ENCODE measurements around the gene KDM4B. TPM values are rescaled to one million over a fixed set of nuclear protein-coding genes. Genes with fewer than 3 reads are reported as not detected.

Gene KDM4B
- polyA plus RNA-seq, 1 of the 3 experiments (the other 2 are of a cell fraction): 12.2 TPM

- peaks cover 46% of the 10 kb centered on the region for H4K20me1 ChIP-seq (ENCODE audit: insufficient read depth)
- H3K79me2 ChIP-seq (ENCODE audit: insufficient read depth): peaks cover 98% of the 10 kb centered on the region
- H3K9me3 ChIP-seq: no peaks in the 10 kb centered on the region
- H2AFZ ChIP-seq (ENCODE audit: low read depth): no peak overlapping the region
- peaks cover 33 to 37% of the 10 kb centered on the region in 2 experiments for H3K4me1 ChIP-seq (ENCODE audit: control insufficient read depth in 1 of 2, insufficient read depth in 2 of 2, low read depth in 1 of 2, low read length in 1 of 2)
- H3K9me2 ChIP-seq: no peaks in the 10 kb centered on the region
- ChIA-PET CTCF (interaction anchor here (1.0 to 4.7 kb wide), 4 partner anchors 9 to 54 kb away, joined by 3 to 34 read pairs (median 10); no protein-coding TSS in a partner anchor), POLR2A (no interaction called here)
- TF ChIP-seq USF1 (IDR thresholded peaks at IDR 0.05; ENCODE audit: borderline replicate concordance, low read depth) (no peak), MXI1 (IDR thresholded peaks at IDR 0.05; ENCODE audit: low read depth, low read length) (0 out of 2 replicates have a peak, but pooled peaks have one; percentile 30), MEF2A (IDR thresholded peaks at IDR 0.05; ENCODE audit: borderline replicate concordance, low read depth) (no peak), CTCF (IDR thresholded peaks at IDR 0.05) (peak; percentile 35; the same call in 1 of the 2 replicates)
- no peaks in the 10 kb centered on the region for H3K36me3 ChIP-seq (replicated peaks in 1 of 2; ENCODE audit: control insufficient read depth in 1 of 2, insufficient read depth in 2 of 2, low read length in 1 of 2)
- H3K9ac ChIP-seq: peak overlapping the region; percentile 29; the same call in 1 of the 2 replicates
- H3K27me3 ChIP-seq (ENCODE audit: insufficient read depth): no peaks in the 10 kb centered on the region
- DNase-seq: peak; percentile 47
- H3K4me2 ChIP-seq: peak overlapping the region; percentile 84
- H3K4me3 ChIP-seq (ENCODE audit: low read depth in 2 of 2, low read length in 1 of 2): no peak overlapping the region
- 79% methylated on average over 32 of the region's 33 CpGs for WGBS (ENCODE audit: low lambda C conversion rate)
- peaks cover 16% of the 10 kb centered on the region for H3F3A ChIP-seq (replicated peaks; ENCODE audit: insufficient read depth)
- peak overlapping the region; percentile 68 to 77 for H3K27ac ChIP-seq (ENCODE audit: low read depth in 2 of 2, low read length in 1 of 2)
Measured at GRCh38 chr19:4976401-4977298, 7.7 kb downstream of the KDM4B start.

- no peaks in the 10 kb centered on the region for H3K9me2 ChIP-seq
- CTCF ChIA-PET: interaction anchor here (0.9 to 4.7 kb wide), 2 partner anchors 53 to 126 kb away, joined by 3 to 34 read pairs; no protein-coding TSS in a partner anchor
- DNase-seq: peak; percentile 81
- TF ChIP-seq MXI1 (IDR thresholded peaks at IDR 0.05; ENCODE audit: low read depth, low read length): peak; percentile 87
- 0 out of 2 replicates have a peak, but pooled peaks have one; percentile 25 for TF ChIP-seq ZBTB33 (IDR thresholded peaks at IDR 0.05; ENCODE audit: borderline replicate concordance, low read depth)
- peak; percentile 79; the same call in 1 of the 2 replicates for TF ChIP-seq FOSL2 (IDR thresholded peaks at IDR 0.05; ENCODE audit: borderline replicate concordance, low read depth)
- peak; percentile 98 for TF ChIP-seq SIN3A (IDR thresholded peaks at IDR 0.05; ENCODE audit: borderline replicate concordance, low read depth, low read length)
- TF ChIP-seq PBX3 (IDR thresholded peaks at IDR 0.05): peak; percentile 46
- no peak for TF ChIP-seq MEF2A (IDR thresholded peaks at IDR 0.05; ENCODE audit: borderline replicate concordance, low read depth)
- TF ChIP-seq TCF12 (IDR thresholded peaks at IDR 0.05): peak; percentile 14; the same call in 1 of the 2 replicates
- 0 out of 4 replicates have a peak, but pooled peaks of 1 of the 2 experiments have one; percentile 29 for TF ChIP-seq EP300 (IDR thresholded peaks at IDR 0.05; ENCODE audit: borderline replicate concordance in 1 of 2, low read depth in 1 of 2, low read length in 1 of 2)
- TF ChIP-seq FOXM1 (IDR thresholded peaks at IDR 0.05; ENCODE audit: low read depth): no peak
- no peak for TF ChIP-seq CHD2 (IDR thresholded peaks at IDR 0.05; ENCODE audit: low read length, partially characterized antibody)
- no peak for TF ChIP-seq USF2 (IDR thresholded peaks at IDR 0.05; ENCODE audit: borderline replicate concordance, low read depth, low read length)
- TF ChIP-seq TEAD4 (IDR thresholded peaks at IDR 0.05; ENCODE audit: borderline replicate concordance, insufficient read depth): peak; percentile 32; the same call in 1 of the 2 replicates
Measured at GRCh38 chr19:4977299-4978174, 8.6 kb downstream of the KDM4B start.

More at GRCh38 chr19:4977299-4978174, 8.6 kb downstream of the KDM4B start:
- H2AFZ ChIP-seq (ENCODE audit: low read depth): no peak overlapping the region
- no peaks in the 10 kb centered on the region for H3K27me3 ChIP-seq (ENCODE audit: insufficient read depth)
- peak overlapping the region; percentile 68 to 77 for H3K27ac ChIP-seq (ENCODE audit: low read depth in 2 of 2, low read length in 1 of 2)
- peaks cover 98% of the 10 kb centered on the region for H3K79me2 ChIP-seq (ENCODE audit: insufficient read depth)
- peak overlapping the region in 1 of 2 experiments; percentile 42; a peak in 1 of 4 replicates for H3K4me3 ChIP-seq (ENCODE audit: low read depth in 2 of 2, low read length in 1 of 2)
- peak overlapping the region; percentile 84 for H3K4me2 ChIP-seq
- peak overlapping the region; percentile 29; the same call in 1 of the 2 replicates for H3K9ac ChIP-seq
- peaks cover 16% of the 10 kb centered on the region for H3F3A ChIP-seq (replicated peaks; ENCODE audit: insufficient read depth)
- POLR2A ChIA-PET: no interaction called here
- 2% methylated on average over 7 of the region's 36 CpGs for WGBS (ENCODE audit: low lambda C conversion rate)
- peaks cover 43% of the 10 kb centered on the region for H4K20me1 ChIP-seq (ENCODE audit: insufficient read depth)
- peaks cover 29 to 35% of the 10 kb centered on the region in 2 experiments for H3K4me1 ChIP-seq (ENCODE audit: control insufficient read depth in 1 of 2, insufficient read depth in 2 of 2, low read depth in 1 of 2, low read length in 1 of 2)
- no peaks in the 10 kb centered on the region for H3K36me3 ChIP-seq (replicated peaks in 1 of 2; ENCODE audit: control insufficient read depth in 1 of 2, insufficient read depth in 2 of 2, low read length in 1 of 2)
- H3K9me3 ChIP-seq: no peaks in the 10 kb centered on the region
